ENCODE measurements around the gene AK1. TPM values are rescaled to one million over a fixed set of nuclear protein-coding genes. Genes with fewer than 3 reads are reported as not detected.
"Not testable (repeated sequence)": the region's sequence is repeated elsewhere in the genome, so short reads cannot be mapped to it uniquely, and the experiment has no call there.

The AK1 gene
- total RNA-seq, 1 experiment from 2014 or later = 61.9 TPM

DNA sequence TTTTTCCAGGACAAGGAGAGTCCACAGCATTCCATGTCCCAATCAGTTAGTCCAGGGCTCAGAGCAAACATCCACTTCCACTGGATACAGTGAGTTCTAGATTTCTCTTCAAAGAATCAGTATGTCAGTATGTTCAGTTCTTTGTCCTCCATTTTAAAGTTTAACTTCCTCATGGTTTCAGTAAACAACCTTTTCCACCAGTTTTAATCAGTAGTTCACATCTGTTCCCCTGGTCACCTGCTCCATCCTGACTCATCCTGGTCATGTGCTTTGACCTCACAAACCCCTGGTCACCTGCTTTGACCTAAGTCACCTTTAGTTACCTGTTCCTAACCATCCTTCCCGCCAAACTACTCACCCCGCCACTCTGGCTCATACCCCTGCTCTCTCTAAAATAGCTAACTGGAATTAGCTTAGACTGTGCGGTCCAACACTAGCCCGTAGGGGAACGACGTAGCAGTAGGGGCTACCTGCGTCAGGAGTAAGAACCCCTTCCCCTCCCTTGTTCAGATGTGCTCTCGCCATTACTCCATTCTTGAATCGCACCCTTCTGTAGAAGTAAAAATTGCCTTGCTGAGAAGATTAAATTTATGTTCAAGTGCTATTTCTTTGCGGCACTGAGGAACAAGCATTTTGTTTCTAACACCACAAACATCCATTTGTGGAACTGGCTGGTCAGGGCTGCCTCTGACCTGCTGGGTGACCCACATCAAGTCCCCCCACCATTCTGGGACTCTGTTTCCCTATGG is 28.5 kb downstream of the AK1 start:
- DNase-seq (ENCODE audit: low read depth) = no peak

DNA sequence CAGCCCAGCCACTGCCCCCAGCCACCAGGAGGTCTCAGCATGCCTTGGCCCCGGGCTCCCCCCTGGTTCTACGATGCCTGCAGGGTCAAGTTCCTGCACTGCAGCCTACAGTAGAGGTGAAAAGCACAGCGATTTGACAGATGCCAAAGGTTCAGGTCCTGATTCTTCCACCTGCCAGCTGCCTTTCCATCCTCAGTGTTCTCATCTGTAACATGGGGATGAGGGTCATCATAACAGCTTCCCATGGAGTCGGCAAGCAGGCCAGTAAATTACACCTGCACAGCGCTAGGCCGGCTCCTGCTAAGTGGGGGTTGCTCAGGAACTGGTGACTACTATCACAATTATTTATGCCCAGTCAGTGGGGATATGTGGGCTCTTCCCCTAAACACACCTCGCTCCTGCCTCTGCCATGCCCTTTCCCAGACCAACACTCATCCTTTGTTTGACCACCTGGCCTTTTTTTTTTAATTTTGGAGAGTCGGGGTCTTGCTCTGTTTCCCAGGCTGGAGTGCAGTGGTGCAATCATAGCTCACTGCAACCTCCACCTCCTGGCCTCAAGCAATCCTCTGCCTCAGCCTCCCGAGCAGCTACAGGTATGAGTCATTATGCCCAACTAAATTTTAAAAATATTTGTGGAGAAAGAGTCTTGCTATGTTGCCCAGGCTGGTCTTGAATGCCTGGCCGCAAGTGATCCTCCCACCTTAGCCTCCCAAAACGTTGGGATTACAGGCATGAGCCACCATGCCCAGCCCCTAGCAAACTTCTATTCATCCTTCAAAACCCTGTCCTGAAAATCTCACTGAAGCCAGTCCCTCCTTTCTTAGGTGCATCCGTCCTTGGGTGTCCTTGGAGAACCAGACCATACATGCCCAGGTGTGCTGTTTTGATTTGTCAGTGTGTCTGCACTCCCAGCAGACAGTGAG is 29.4 kb downstream of the AK1 start:
- DNase-seq (ENCODE audit: low read depth) = no peak

DNA sequence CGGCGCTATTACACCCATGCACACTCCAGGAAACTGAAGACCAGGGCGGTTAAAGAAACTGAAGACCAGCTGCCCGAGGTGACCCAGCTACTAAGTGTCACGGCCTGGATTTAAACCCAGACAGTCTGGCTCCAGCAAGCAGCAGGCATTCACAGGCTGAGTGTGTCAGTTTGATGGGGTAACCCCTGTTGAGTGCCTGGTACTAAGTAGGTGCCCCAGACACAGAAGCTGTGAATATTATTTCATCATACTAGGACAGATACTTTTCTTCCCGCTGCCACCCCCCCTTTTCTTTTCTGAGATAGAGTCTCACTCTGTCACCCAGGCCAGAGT is 30.3 kb downstream of the AK1 start:
- no peak for DNase-seq (ENCODE audit: low read depth)

DNA sequence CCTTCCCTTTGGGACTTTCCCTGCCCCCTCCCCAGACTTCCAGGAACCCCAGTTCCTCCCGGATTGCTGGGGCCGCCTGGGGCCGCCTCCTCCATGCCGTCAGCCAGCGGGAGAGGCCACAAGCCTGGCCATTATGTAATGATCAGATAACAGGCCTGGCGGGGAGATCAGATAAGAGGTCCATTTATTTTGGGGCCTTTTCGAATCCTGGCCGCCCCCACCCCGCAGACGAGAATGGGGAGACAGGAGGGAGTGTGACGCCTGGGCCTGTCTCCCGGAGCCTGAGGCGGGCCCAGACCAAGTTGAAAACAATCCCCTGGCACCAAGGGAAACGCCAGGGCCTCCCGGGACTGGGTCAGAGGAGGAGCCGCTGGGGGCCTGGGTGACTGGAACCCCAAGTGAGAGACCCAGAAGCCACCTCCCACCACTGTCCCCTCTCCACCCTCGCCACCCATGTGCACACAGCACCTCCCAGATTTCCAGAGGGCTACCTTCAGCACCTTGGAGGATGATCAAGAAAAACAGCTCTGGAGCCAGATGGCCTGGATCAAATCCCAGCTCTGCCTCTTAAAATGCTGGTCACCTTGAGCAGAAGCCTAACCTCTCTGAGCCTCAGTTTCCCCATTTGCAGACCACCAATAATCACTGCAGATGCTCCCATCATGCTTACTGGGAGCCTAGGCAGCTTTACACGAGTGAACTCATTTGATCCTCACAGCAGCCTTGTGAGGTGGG is 30.9 kb downstream of the AK1 start:
- DNase-seq (ENCODE audit: low read depth) = no peak

DNA sequence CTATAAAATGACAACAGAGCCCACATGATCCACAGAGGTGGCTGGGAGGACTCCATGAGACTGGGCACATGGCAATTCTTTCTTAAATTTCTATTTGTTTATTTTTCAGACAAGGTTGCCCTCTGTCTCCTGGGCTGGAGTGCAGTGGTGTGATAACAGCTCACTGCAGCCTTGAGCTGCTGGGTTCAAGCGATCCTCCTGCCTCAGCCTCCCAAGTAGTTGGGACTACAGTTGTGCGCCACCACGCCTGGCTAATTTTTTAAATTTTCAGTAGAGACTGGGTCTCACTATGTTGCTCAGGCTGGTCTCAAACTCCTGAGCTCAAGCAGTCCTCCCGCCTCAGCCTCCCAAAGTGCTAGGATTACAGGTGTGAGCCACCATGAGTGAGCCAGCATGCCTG is 31.9 kb downstream of the AK1 start:
- DNase-seq (ENCODE audit: low read depth) = not testable (repeated sequence)

DNA sequence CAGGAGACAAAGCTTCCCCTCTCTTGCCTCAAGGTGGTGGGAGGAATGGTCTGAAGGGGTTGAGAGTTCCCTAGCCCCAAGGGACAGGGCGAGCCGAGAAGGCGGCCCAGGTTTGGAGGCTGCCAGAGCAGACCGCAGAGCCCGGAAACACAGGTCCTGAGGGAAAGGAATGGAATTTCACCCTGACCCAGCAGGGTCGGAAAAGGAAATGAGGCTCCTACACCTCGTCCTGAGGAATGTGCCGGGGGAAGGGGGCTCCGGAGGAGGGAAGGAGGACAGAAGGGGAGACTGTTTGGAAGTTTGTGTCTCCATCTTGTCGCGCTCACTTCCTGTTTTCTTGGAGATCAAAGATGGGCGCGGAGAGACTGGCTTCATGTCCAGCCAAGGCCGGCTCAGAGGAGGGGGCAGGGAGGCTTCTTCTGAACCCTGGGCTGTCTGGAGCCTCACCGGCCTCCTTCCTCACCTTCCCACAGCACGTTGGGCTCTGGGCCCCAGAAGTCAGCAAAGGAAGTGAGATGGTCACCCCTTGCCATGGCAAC is 32.6 kb downstream of the AK1 start:
- DNase-seq (ENCODE audit: low read depth) = peak; percentile 44

DNA sequence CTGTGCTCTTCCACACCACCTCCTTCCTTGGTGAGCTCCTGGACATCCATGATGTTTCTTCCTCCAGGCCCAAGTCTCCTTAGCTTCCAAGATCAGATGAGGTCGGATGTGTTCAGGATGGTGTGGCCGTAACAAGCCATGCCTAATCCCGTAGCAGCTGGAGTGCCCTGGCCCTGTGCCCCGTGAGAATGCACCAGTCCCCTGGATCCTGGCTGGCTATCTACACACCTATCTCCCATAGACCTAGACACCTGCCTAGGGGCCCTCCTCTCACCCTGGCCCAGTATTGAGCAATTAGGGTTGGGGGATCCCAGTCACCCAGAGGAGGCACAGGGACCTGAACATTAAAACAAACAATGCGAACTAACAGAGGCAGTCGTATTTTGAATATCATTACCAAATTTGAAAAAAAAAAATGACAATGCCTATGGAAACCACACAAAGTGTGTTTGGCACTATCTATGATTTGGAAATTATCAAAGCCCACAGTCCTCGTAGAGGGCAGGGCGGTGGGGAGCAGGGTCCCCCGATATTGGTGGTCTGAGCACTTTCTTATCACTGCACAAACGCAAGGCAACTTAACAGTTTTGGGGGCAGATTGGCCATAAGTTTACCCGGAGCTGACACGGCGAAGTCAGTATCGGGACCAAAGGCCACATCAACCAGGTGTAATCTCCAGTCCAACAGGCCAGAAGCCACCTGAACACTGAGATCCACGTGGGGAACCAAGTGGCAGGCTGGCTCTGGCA is 36.2 kb downstream of the AK1 start:
- DNase-seq (ENCODE audit: low read depth) = no peak

DNA sequence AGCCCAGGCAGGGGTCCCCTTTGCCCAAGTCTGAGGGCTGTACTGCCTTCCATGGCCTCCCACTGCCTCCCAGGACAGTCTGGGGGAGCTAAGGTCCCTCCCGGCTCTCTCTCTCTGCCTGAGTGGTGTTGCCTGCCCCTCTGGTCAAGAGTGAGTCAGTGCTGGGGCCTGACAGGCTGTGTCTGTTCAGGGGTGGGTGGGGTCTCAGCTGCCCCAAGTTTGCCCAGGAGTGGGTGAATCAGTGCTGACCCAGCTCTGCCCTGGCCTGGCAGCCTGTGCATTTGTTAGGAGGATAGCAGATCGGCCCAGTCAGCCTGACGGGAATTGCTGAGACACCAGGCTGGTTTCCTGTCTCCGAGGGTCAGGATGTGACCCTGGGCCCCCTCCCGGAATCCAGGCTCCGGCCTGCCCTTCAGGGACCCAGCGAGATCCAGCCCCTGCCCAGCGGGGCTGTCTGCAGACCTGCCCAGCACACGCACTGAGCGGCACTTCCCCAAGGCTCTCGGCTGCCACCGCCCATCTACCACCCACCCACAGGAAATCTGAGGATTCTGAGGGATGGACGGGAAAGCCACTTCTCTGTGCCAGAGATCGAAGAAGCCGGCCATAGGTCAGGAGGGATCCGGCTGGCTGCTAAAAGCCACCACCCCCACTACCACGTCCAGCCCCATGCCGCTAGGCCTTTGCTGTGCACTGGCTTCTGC is 38.9 kb downstream of the AK1 start:
- DNase-seq (ENCODE audit: low read depth) = peak; percentile 98

DNA sequence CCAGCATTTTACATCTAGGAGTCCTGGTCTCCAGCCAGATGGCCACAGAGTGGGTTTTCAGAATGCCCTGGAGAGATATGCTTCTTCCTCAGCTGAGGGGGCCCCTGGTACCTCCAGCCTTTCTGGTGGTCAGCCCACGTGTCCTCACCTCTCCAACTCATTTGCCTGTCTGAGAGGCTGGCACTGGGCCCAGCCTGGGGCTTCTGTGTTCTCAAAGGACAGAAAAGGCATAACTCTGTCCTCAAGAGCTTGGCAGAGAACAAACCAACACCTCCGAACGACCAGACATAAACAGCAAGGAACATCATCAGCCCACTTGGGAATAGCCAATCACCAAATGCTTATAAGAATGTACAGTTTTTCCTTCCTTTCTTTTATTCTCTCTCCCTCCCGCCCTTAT is 40.1 kb downstream of the AK1 start:
- DNase-seq (ENCODE audit: low read depth) = peak; percentile 68

DNA sequence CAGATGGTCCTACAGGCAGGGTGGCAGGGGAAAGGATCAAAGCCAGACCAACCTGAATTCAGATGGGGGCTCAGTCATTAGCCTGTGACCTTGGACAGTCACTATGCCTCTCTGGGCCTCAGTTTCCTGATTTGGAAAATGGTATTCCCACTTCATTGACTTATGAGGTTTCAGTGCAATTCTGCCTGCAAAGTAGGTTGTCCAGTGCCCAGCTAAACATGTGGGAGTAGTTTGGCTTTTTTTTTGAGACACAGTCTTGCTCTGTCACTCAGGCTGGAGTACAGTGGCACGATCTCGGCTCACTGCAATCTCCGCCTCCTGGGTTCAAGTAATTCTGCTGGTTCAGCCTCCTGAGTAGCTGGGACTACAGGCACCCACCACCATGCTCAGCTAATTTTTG is 40.9 kb downstream of the AK1 start:
- DNase-seq (ENCODE audit: low read depth) = peak; percentile 19

DNA sequence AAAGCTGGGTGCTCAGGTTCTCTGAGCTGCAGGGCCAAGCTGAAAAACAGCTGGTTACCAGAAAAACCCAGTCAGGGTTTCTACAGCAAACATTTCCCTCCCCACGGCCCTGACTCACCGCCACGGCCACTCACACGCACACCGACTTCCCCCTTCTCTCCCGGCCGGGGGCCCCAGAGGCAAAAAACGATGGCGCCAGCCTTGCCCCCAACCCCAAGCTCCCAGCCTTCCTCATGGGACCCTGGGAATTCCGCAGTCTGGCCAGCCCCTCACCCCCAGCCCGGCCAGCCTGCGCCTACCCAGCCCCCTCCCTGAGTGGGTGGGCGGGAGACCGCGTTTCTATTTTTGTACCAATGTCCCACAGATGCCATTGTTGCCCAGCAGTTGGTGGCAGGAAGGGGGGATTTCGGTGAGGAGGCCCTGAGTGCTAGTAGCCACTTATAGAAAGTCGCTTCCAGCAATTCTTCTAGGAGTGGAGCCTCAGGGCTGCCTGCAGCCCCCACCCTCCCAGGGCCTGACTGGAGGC is 41.4 kb downstream of the AK1 start:
- DNase-seq (ENCODE audit: low read depth) = peak; percentile 85

DNA sequence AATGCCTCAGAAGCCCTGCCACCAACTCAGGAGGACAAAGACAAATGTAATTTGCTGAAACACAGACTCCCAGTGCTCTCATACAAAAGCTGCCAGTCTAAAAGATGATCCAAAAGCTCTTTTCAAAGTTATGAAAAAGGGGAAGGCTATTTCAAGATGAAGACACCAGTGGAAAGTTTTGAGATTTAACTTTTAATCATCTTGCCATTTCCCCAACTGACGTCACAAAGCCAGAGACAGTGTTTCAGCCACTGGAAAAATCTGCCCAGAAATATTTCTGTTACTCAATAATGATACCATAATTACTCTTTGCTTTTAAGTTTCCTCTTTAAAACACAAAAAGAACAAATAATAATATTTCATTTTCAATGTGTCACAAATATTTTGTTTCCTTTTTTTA is 43.9 kb downstream of the AK1 start:
- DNase-seq (ENCODE audit: low read depth) = no peak

DNA sequence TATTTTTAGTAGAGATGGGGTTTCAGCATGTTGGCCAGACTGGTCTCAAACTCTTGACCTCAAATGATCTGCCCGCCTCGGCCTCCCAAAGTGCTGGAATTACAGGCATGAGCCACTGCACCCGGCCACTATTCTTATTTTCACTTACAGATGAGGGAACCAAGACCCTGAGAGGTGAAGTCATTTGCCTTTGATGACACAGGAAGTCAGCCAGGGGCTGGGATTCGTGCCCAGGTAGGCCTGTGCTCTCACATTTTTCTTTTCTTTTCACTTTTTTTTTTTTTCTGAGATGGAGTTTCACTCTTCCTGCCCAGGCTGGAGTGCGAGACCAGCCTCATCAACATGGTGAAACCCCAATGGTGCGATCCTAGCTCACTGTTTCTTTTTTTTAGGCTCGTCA is 45.2 kb downstream of the AK1 start:
- no peak for DNase-seq (ENCODE audit: low read depth)

DNA sequence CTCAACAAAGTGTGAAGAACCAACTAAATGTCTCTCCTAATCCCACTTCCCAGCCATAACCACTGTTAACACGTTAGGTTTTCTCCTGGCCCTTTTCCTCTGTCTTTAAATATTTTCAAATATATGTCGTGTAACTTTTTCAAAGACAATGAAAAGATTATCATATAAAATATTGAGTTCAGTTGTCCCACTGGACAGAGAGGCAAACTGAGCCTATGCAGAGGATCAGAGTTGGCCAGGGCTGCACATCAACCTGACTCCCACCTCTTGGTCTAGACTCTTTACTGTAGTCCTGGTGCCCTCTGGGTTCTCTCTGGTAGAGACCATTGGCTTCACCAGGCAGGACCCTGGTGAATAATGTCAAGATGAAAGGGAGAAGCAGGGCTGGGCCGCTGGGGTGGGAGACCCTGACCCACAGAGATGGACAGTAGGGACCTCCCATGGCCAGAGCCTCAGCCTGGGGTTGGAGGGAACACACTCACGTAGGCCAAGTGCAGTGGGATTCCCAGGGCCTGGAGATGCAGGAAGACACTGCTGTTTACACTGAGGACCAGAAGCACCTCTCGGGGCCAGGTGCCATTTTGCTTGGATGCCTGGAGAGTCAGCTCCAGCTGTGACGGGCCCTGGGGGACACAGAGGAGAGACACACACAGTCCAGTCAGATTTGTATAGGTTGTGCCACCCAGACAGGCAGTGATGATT is 48.1 kb downstream of the AK1 start:
- DNase-seq (ENCODE audit: low read depth) = no peak

DNA sequence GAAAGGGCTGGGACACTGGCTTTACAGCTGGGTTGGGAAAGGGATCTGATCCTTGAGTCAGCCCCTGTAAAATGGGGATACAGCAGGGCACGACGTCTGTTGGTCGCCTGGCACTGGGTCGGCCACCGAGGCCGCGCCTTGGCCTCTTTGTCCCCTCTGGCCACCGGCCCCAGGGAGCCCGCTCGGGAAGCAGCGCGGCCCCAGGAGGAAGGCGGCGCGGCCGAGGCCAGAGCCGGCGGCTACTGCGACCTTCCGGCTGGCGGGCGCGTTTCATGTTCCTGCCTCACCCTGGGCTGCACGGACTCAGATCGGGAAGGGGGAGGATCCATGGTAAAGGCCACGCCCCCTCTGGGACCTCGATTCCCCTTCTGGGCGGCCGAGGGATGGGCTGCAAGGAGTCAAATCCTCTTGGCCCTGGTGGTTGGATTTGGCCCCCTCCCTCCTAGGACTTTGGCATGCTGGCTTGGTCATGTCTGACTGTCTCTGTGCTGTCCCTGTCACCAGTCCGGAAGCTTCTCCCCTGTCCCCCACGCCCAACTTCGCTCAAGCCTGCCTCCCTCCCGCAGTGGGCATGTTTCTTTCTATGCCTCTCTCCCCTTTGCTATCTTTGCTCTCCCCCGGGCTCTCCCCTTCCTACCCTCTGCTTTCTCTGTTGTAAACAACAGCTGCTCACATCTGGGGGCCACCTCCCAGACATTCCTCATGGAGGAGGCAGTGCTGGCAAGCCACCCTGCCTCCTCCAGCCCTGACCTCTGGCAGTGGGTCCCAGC is 49.0 kb downstream of the AK1 start:
- DNase-seq (ENCODE audit: low read depth) = no peak

DNA sequence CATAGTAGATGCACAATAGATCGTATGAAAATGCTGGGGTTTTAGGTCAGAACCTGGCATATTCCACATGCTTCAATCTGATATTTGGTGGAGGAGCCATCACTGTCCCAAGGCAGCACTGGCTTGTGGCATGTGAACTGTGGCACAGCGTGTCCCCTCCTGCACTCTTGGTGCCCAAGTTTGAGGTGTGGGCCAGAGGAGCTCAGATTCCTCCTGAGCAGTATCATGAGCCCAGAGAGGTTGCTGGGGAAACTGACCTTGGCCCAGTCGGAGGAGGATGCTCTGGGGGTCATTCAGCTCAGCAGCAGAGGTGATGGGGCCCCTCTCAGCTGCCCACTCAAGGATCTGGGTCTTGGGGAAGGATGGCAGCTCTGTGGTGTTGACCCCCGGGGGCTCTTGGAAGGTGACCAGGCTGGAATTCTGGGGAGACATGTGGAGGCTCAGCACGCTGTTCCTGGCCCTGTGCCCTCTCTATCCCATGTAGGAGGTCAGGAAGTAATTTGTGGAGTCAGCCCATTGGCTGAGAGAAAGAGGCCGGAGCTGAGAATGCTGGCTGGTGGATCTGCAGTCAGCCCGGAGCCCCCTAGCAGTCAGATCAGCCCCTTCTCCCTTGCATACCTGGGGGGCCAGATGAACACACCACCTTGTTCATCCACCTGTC is 51.1 kb downstream of the AK1 start:
- no peak for DNase-seq (ENCODE audit: low read depth)

DNA sequence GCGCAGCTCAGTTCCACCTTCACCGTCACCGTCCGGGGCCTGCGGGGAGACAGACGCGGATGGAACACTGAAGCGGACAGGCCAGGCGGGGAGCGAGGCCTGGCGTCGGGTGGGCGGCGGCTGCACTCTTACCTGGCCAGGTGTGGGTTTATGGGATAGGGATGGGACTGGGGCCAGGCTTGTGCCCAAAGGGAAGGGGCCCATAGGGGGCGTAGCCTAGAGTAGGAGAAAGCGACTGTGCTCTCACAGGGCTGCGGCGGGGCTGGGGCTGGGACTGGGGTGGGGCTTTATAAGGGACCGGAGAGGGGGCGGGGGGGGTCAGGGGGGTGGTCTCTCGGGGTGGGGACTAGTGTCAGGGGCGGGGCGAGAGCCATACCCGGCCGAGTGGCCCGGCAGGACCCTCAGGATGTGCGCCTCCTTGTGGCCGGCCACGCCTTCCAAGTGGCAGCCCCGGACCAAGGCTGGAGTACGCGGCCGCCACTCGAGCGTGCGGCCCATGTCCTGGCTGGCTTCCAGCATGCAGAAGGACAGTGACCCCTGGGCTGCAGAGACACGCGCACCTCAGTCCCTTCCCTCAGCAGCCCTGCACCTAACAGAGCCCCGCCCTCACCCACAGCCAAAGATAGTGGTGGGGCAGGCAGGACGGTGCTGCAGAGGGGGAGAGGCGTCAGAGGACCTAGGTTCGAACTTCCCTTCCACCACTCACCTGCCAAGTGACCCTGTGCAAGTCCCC is 52.0 kb downstream of the AK1 start:
- DNase-seq (ENCODE audit: low read depth) = no peak

DNA sequence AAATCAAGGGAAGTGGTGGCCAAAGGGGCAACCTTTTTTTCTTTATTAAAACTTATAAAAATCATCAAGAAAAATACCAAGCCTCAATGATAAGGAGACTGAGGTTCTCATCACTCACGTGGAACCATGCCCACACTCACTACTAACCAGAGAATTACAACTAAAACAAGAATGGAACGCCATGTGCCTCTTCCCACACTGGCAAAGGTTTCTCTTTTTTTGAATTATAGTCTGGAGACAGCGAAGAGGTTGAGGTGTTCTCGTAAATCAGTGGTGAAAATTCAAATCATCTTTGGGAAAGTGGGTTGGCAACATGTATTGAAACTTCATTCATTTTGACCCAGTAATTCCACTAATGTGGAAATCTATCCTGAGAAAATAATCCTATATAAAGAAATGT is 55.4 kb downstream of the AK1 start:
- DNase-seq (ENCODE audit: low read depth) = no peak

All from RPMI7951 (cell line).